Adipose tissue (tissue), 3 donors: ENCODE results near the gene TIMM44. TPM values are rescaled to one million over a fixed set of nuclear protein-coding genes. Genes with fewer than 3 reads are reported as not detected.

ENCODE experiments used
- H3K27ac ChIP-seq: one replicate; pipeline ENCODE4 v1.5.1; 2013; ENCODE audit warnings: low read depth, low read length
- WGBS, 3 donors: extraction: QIAGEN DNeasy Blood & Tissue Kit; methylation state at CpG; one replicate each; pipeline ENCODE4 v1.1.7; 2013; 5-methylcytosine and 5-hydroxymethylcytosine counted together
- polyA plus RNA-seq, 3 donors: library from polyadenylated mRNA; stranded (reverse); fragments of 200-250 nt; gene quantifications; one replicate each; pipeline ENCODE4 v1.2.3, GENCODE V29; 2013
- donor health status: healthy with polysubstance abuse.
- donor health status: Bipolar disorder and iron deficiency.
- donor health status: healthy.

The TIMM44 gene
- polyA plus RNA-seq, 3 donors = 32.2 to 58.1 (median 54.9) TPM

DNA sequence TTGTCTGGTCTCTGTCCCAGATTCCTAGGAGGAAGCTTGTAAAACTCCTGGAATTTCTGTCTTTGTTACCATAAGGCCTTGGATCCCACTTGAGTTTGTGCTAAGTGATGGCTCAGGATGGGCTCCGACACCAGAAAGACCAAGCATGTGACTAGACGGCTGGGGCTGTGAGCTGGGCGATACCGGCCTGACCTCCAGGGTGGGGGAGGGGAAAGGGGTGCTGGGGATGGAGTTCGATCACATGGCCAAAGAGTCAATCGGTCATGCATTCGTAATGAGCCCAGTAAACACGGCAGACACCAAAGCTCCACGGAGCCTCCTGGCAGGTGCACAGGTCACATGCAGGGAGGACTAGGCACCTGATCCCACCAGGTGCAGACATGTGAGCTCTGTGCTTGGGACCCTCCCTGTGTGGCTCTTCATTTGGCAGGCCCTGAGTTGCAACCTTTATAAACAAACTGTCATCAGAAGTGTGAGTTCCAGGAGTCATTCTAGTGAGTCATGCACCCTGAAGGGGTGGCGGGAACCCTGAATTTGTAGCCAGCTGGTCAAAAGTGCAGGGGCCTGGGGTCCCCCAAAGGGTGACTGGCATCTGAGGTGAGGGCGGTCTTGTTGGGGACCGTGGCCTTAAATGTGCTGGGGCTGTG, 34.8 kb upstream of the TIMM44 start:
- WGBS, 3 donors = 84 to 87% (median 85%) methylated on average over 12 of the region's 12 CpGs
- no peak overlapping the region for H3K27ac ChIP-seq

DNA sequence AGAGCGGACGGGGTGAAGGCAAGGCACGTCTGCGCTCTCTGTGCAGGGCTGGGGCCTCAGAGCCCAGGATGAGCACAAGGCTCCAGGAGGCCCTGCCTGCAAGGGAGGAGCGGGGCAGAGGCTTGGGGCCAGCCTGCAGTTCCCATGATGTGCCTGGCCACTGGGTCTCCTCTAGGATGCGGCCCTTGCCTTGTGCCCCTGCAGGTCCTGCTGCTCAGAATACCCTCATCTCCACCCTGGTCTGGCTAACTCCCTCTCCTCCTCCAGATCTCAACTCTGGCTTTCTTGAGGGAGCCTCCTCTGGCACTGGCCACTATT, 34.2 kb upstream of the TIMM44 start:
- no peak overlapping the region for H3K27ac ChIP-seq
- 92 to 97% (median 96%) methylated on average over 6 of the region's 6 CpGs for WGBS, 3 donors

- 95 to 96% (median 96%) methylated on average over 15 of the region's 15 CpGs for WGBS, 3 donors
- H3K27ac ChIP-seq = no peak overlapping the region
Measured at GRCh38 chr19:7977021-7977722, 33.7 kb upstream of the TIMM44 start.

- 84 to 93% (median 91%) methylated on average over 4 of the region's 4 CpGs for WGBS, 3 donors
- no peak overlapping the region for H3K27ac ChIP-seq
Measured at GRCh38 chr19:7976461-7976860, 33.0 kb upstream of the TIMM44 start.

DNA sequence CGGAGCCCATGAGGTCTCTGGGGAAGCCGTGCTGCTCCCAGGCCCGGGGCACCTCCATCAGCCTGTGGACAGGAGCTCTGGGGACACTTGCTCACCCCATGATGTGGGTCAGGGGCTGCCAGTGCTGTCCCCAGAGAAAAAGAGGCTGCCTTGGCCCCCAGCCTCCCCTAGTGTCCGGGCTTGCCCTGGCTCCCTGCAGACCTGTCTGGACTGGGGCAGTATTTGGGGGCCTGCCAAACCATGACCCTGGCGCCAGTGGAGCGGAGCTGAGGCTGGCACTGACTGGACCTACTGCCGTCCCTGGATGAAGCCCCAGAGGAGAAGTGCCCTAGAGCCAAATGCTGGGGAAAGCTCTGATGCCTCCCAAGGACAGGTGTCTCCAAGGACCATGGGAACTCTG, 31.6 kb upstream of the TIMM44 start:
- no peak overlapping the region for H3K27ac ChIP-seq
- WGBS, 3 donors = 65 to 82% (median 71%) methylated on average over 7 of the region's 7 CpGs

DNA sequence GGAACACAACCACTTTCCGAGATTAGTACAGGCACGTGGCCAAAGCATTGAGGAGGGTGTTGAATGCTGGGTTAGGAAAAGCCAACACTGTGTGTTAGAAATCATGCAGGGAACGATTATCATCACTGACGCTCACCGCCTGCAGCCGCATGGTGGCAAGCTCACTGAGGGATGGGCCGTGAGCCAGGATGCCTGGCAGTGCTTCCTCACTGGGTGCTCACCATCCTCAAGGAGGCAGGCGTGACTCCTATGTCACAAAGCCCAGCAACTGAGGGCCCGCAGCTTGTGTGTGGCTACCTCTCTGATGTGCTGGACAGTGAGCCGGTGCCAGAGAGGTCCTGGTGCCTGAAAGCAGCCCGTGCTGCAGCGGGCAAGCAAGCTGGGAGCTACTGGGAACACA, 30.4 kb upstream of the TIMM44 start:
- H3K27ac ChIP-seq = no peak overlapping the region
- 92 to 95% (median 93%) methylated on average over 12 of the region's 12 CpGs for WGBS, 3 donors

DNA sequence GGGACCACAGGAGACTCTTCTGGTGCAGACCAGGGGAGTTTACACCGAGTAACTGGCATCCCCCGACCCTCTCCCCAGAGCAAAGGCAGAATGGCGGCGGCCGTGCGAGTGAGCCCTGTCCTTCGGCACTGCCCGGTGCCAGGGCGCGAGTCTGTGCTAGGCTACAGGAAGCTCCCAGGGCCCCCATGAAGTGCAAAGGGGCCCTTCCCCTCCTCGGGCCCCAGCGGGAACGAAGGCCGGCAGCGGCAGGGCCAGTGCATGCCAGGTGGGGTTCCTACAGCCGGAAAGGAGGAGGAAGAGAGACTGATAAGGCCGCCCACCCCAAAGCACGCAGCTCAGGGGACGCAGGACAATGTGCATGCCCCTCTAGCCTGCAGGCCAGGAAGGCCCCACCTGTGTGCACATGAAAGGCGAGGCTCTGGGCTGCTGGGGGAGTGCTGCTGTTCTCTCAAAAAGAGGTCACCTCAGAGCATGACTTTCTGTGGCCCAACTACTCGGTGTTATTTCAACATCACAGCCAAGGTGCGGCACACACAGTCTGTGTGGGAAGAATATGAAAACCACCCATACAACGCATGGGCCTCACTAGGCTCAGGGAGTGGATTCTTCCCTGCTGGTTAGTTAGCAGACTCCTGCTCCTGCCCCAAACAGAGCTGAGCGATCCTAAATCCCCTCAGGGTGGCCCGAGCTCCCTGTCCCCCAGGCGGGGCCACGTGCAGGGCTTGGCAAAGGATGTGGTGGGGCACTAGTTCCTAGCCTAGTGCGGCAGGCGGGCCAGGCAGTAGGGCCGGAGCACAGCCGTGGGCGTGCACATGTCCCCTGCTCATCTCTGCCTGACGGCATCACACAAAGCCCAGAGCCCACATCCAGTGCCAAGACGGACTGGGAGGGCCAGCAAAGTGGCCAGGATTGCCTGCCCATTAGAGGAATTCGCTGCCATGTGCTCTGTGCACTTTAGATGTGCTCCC, 28.4 kb upstream of the TIMM44 start:
- 81 to 89% (median 81%) methylated on average over 35 of the region's 35 CpGs for whole genome bisulfite sequencing, 3 donors
- H3K27ac ChIP-seq = no peak overlapping the region

GRCh38 chr19:7970716-7971448, 27.4 kb upstream of the TIMM44 start:
- no peak overlapping the region for H3K27ac ChIP-seq
- WGBS, 3 donors = 69 to 74% (median 74%) methylated on average over 12 of the region's 12 CpGs

- 90 to 92% (median 91%) methylated on average over 11 of the region's 11 CpGs for WGBS, 3 donors
- H3K27ac ChIP-seq = no peak overlapping the region
Measured at GRCh38 chr19:7969555-7969939, 26.1 kb upstream of the TIMM44 start.

DNA sequence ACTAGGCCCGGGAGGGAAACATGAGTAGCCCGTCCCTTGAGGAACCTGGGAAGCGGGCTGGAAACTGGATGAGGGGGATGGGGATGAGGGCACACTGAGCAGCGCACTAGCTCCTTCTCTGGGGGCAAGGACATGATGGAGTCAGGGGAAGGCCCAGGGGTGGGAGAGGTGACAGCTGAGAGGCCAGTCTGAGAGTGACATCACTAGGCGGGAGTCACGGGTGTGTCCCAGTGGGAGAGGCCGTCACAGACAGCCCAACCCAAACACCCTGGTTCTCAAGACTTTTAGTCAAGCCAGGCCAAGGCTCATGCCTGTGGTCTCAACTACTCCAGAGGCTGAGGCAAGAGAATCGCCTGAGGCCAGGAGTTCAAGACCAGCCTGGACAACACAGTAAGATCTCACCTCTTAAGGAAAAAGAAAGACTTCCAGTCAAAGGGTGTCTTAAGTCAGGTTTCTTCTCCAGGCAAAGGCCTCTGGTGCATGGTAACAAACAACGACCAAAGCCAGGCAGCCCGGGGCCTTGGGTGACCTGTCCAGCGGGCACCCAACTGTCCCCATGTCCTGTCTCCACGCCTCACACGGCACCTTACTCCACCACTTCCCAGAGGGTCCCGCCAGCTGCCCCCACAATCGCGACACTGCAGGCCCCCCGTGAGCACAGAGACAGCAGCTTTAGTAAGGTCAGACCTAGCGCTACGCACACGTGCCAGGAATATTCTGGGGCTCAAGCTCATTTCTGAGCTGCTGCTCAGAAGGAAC, 25.5 kb upstream of the TIMM44 start:
- 88 to 92% (median 89%) methylated on average over 20 of the region's 20 CpGs for WGBS, 3 donors
- no peak overlapping the region for H3K27ac ChIP-seq

GRCh38 chr19:7968008-7968795, 24.7 kb upstream of the TIMM44 start:
- 89 to 95% (median 94%) methylated on average over 15 of the region's 15 CpGs for WGBS, 3 donors
- no peak overlapping the region for H3K27ac ChIP-seq

DNA sequence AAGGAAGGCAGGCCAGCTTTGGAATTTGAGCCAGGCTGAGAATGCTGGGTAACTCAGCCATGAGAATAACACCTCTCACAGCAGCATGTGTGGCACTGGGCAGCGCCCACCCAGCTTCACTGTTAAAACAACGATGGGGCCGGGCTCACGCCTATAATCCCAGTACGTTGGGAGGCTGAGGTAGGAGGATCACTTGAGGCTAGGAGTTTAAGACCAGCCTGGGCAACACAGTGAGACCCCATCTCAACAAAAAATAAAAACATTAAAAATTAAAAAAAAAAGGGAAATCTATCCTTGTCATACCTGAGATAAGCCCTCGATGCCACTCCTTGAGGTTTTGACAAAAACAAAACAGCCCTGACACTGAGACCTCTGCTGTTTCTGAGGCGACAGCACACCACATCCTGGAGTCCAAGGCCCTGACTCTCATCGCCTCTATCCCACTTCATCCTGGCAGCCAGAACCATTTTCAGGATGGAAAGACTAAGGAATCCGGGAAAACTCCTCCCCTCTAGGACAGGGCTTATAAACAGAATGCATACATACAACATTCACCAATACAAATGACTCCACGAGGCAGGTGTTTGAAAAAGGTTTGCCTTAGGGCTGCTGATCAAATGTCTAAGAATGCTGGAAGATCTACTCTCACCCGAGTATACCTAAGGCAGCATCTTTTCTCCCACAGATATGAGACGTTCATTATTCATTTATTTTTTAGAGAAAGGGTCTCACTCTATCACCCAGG, 22.6 kb upstream of the TIMM44 start:
- 92% methylated on average over 12 of the region's 12 CpGs for WGBS, 3 donors
- H3K27ac ChIP-seq = no peak overlapping the region

DNA sequence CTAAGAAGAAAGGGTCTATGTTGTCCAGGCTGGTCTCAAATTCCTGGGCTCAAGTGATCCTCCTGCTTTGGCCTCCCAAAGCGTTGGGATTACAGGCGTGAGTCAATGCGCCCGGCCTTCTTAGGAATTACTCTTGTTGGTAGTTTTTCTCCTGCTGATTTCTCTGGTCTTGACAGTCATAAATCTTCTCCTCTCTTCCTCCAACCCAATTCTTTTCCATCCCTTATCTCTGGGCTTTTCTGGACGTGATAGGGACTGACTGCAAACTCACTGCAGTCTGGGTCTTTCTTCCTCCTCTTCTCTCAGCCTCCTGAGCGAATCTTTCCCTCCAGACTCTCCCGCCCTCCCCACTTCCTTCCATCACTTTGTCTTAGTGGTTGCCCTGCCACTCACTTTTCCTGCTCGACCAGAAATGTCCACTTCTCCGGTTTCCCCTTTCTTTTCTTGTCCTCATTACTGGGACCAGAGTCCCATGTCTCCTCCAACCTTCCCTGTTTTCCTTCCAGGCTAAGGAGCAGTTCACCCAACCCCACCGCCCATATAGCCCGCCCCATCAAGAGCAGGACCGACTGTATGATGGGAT, 21.9 kb upstream of the TIMM44 start:
- 84 to 88% (median 87%) methylated on average over 12 of the region's 12 CpGs for WGBS, 3 donors
- H3K27ac ChIP-seq = no peak overlapping the region

- H3K27ac ChIP-seq = no peak overlapping the region
- 93 to 97% (median 95%) methylated on average over 25 of the region's 25 CpGs for WGBS, 3 donors
Measured at GRCh38 chr19:7963566-7963965, 20.1 kb upstream of the TIMM44 start.

- no peak overlapping the region for H3K27ac ChIP-seq
- WGBS, 3 donors = 67 to 88% (median 87%) methylated on average over 22 of the region's 22 CpGs
Measured at GRCh38 chr19:7962644-7963268, 19.3 kb upstream of the TIMM44 start.
